Measurements from ENCODE around the gene TMEM127.

GRCh38 chr2:96212339-96212738, 53.5 kb downstream of the TMEM127 start:
- TF ChIP-seq, protein P1, sequence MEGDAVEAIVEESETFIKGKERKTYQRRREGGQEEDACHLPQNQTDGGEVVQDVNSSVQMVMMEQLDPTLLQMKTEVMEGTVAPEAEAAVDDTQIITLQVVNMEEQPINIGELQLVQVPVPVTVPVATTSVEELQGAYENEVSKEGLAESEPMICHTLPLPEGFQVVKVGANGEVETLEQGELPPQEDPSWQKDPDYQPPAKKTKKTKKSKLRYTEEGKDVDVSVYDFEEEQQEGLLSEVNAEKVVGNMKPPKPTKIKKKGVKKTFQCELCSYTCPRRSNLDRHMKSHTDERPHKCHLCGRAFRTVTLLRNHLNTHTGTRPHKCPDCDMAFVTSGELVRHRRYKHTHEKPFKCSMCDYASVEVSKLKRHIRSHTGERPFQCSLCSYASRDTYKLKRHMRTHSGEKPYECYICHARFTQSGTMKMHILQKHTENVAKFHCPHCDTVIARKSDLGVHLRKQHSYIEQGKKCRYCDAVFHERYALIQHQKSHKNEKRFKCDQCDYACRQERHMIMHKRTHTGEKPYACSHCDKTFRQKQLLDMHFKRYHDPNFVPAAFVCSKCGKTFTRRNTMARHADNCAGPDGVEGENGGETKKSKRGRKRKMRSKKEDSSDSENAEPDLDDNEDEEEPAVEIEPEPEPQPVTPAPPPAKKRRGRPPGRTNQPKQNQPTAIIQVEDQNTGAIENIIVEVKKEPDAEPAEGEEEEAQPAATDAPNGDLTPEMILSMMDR (conservative IDR thresholded peaks at IDR 0.05; ENCODE audit: low read depth, low read length) = no peak
- no peak for TF ChIP-seq EZH2 (IDR thresholded peaks at IDR 0.05; ENCODE audit: borderline replicate concordance, low read depth, low read length, poor library complexity, severe bottlenecking)
